Measurements from ENCODE around the gene ZNF775. TPM values are rescaled to one million over a fixed set of nuclear protein-coding genes. Genes with fewer than 3 reads are reported as not detected.

ZNF775 gene
- total and polyA plus RNA-seq, 2 of the 13 experiments (the other 11 are each of a cell fraction or from before 2014, with no cell fraction given), result 3.1 to 3.2 TPM

- no peak overlapping the region for H2AFZ ChIP-seq (ENCODE audit: low read length)
- H3K9ac ChIP-seq (ENCODE audit: insufficient read depth, low read depth, low read length), result no peak overlapping the region
- H3K79me2 ChIP-seq (ENCODE audit: insufficient read depth, low read length), result peaks cover 38% of the 10 kb centered on the region
- no peak for FAIRE-seq
- peaks cover 8% of the 10 kb centered on the region; the same call in 1 of the 2 replicates for H4K20me1 ChIP-seq (ENCODE audit: insufficient read depth, low read length)
- ChIA-PET POLR2A (interaction anchor here (1.4 to 5.7 kb wide), 5 partner anchors 10 to 34 kb away, joined by 3 to 54 read pairs (median 7); no protein-coding TSS in a partner anchor), CTCF (ENCODE audit: low intra/inter-chr PET ratio, low total read pairs) (no interaction called here)
- TF ChIP-seq IKZF4 (CRISPR knock-in tag; IDR thresholded peaks at IDR 0.05; ENCODE audit: borderline replicate concordance, low read depth, not compliant biosample characterization) (no peak), ZBTB25 (CRISPR knock-in tag; IDR thresholded peaks at IDR 0.05) (no peak), ZNF839 (CRISPR knock-in tag; IDR thresholded peaks at IDR 0.05; ENCODE audit: borderline replicate concordance) (no peak), RBM22 (optimal IDR thresholded peaks at IDR 0.05; ENCODE audit: low read length) (peak; percentile 72), AGO2 (optimal IDR thresholded peaks at IDR 0.05; ENCODE audit: low read depth, low read length) (peak; percentile 47), ZNF205 (CRISPR knock-in tag; IDR thresholded peaks at IDR 0.05) (no peak), POLR2A (IDR thresholded peaks at IDR 0.05; ENCODE audit: insufficient read depth in 1 of 2, low read depth in 2 of 2, low read length in 2 of 2) (0 out of 4 replicates have a peak, but pooled peaks of 1 of the 2 experiments have one; percentile 18), GABPA (IDR thresholded peaks at IDR 0.05; ENCODE audit: low read depth, low read length) (no peak), GABPA (CRISPR knock-in tag; IDR thresholded peaks at IDR 0.05; ENCODE audit: low read depth) (no peak), RORA (CRISPR knock-in tag; IDR thresholded peaks at IDR 0.05) (no peak)
- H3K27ac ChIP-seq (ENCODE audit: extremely low read length, insufficient read depth, low read length), result no peak overlapping the region
- in situ Hi-C loops (cut with HindIII; ENCODE audit: extremely low pct_ligation_motif_present, low pct_unique_long_range_greater_than_20kb) (no loop called here), intact Hi-C loops (cut with micrococcal nuclease; ENCODE audit: unreplicated experiment) (no loop called here)
- H3K4me1 ChIP-seq (ENCODE audit: insufficient read depth, low read length), result peaks cover 70% of the 10 kb centered on the region
- ATAC-seq, result no peak
- no peak overlapping the region for H3K4me2 ChIP-seq (ENCODE audit: low read depth, low read length)
- H3K9me3 ChIP-seq (ENCODE audit: low read length), result no peaks in the 10 kb centered on the region
- no peak for DNase-seq (ENCODE audit: low spot score)
- H3K4me3 ChIP-seq (replicated peaks in 1 of 3; ENCODE audit: insufficient read depth in 1 of 3, low read depth in 2 of 3, low read length in 3 of 3), result no peak overlapping the region
- H3K36me3 ChIP-seq (replicated peaks in 1 of 2; ENCODE audit: control insufficient read depth in 1 of 2, insufficient read depth in 2 of 2, low read length in 2 of 2), result peaks cover 5 to 27% of the 10 kb centered on the region in 2 experiments; a peak in 4 of 5 replicates
- no peaks in the 10 kb centered on the region for H3K27me3 ChIP-seq (ENCODE audit: control insufficient read depth in 1 of 2, insufficient read depth in 2 of 2, low read length in 2 of 2)
- 95% methylated on average over 17 of the region's 21 CpGs for WGBS (ENCODE audit: low lambda C conversion rate)
- TSS peak; percentile 8 for BruUV-seq (replicated peaks)
Observed at GRCh38 chr7:150373049-150373801, 5.9 kb upstream of the ZNF775 start.
